Glutamatergic neuron (in vitro differentiated cells): ENCODE measurements around the gene C16orf89. TPM values are rescaled to one million over a fixed set of nuclear protein-coding genes. Genes with fewer than 3 reads are reported as not detected.
"Not testable (repeated sequence)": the region's sequence is repeated elsewhere in the genome, so short reads cannot be mapped to it uniquely, and the experiment has no call there.

Source experiments
- DNase-seq: peaks from one replicate; pipeline ENCODE4 v3.0.0; 2022
- H3K27ac Mint-ChIP-seq: one replicate; pipeline ENCODE4 v1.8.0; 2020; ENCODE audit warnings: mild to moderate bottlenecking, mixed read lengths, inconsistent platforms; ENCODE audit not compliant: unreplicated experiment
- H3K27me3 Mint-ChIP-seq: one replicate; pipeline ENCODE4 v1.8.0; 2020; ENCODE audit warnings: mild to moderate bottlenecking, moderate library complexity, mixed read lengths, inconsistent platforms; ENCODE audit not compliant: unreplicated experiment
- H3K36me3 Mint-ChIP-seq: one replicate; pipeline ENCODE4 v1.8.0; 2020; ENCODE audit warnings: mild to moderate bottlenecking, mixed read lengths, inconsistent platforms; ENCODE audit not compliant: unreplicated experiment
- H3K4me1 Mint-ChIP-seq: one replicate; pipeline ENCODE4 v1.8.0; 2020; ENCODE audit warnings: mild to moderate bottlenecking, low read depth, mixed read lengths, inconsistent platforms; ENCODE audit not compliant: unreplicated experiment
- H3K4me3 Mint-ChIP-seq: one replicate; pipeline ENCODE4 v1.8.0; 2020; ENCODE audit warnings: mild to moderate bottlenecking, mixed read lengths, inconsistent platforms; ENCODE audit not compliant: unreplicated experiment
- H3K9me3 Mint-ChIP-seq: one replicate; pipeline ENCODE4 v1.8.0; 2020; ENCODE audit warnings: mild to moderate bottlenecking, moderate library complexity, mixed read lengths, inconsistent platforms; ENCODE audit not compliant: unreplicated experiment
- long read RNA-seq: library from polyadenylated mRNA; unstranded; transcript quantifications from one replicate; pipeline ENCODE4 v2.0.0, GENCODE V29; 2020; ENCODE audit not compliant: unreplicated experiment
- total RNA-seq: library from RNA; stranded (reverse); fragmentation: NEBNext Ultra II Directional; extraction: Animal tissue kit (Norgen Biotek cat#: 25700); gene quantifications from one replicate; pipeline ENCODE4 v1.2.1, GENCODE V29; 2021; ENCODE audit not compliant: unreplicated experiment
- TF ChIP-seq, protein P1 (sequence below): fragments of 200-600 bp; sonication (generic); IDR thresholded peaks from one replicate; pipeline ENCODE4 v1.5.0; 2021; ENCODE audit not compliant: partially characterized antibody, unreplicated experiment

C16orf89 gene
- total RNA-seq, result not detected
- long read RNA-seq, result 0 reads

GRCh38 chr16:5065813-5066212 lies at the start of gene C16orf89:
C16orf89 (minus strand) TSS chr16:5065956; CDS start chr16:5065908, 48 bp downstream.
- Mint-ChIP-seq H3K27ac (no peak within 1 kb of the TSS), H3K4me1 (no peaks in the 10 kb centered on the region), H3K4me3 (no peak within 1 kb of the TSS), H3K9me3 (peaks cover 4% of the 10 kb centered on the region), H3K36me3 (no peaks in the 10 kb centered on the region), H3K27me3 (peaks cover under 1% of the 10 kb centered on the region)
- no peak for DNase-seq
- TF ChIP-seq, protein P1, sequence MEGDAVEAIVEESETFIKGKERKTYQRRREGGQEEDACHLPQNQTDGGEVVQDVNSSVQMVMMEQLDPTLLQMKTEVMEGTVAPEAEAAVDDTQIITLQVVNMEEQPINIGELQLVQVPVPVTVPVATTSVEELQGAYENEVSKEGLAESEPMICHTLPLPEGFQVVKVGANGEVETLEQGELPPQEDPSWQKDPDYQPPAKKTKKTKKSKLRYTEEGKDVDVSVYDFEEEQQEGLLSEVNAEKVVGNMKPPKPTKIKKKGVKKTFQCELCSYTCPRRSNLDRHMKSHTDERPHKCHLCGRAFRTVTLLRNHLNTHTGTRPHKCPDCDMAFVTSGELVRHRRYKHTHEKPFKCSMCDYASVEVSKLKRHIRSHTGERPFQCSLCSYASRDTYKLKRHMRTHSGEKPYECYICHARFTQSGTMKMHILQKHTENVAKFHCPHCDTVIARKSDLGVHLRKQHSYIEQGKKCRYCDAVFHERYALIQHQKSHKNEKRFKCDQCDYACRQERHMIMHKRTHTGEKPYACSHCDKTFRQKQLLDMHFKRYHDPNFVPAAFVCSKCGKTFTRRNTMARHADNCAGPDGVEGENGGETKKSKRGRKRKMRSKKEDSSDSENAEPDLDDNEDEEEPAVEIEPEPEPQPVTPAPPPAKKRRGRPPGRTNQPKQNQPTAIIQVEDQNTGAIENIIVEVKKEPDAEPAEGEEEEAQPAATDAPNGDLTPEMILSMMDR, result no peak

GRCh38 chr16:5110933-5111332 lies 45.2 kb upstream of the C16orf89 start:
- H3K36me3 Mint-ChIP-seq, H3K9me3 Mint-ChIP-seq, H3K4me1 Mint-ChIP-seq, H3K4me3 Mint-ChIP-seq, DNase-seq, H3K27ac Mint-ChIP-seq, H3K27me3 Mint-ChIP-seq: not testable (repeated sequence)

GRCh38 chr16:5108505-5109158 lies 42.9 kb upstream of the C16orf89 start:
- TF ChIP-seq, protein P1, result no peak
- H3K36me3 Mint-ChIP-seq, result no peaks in the 10 kb centered on the region
- no peak overlapping the region for H3K4me3 Mint-ChIP-seq
- no peaks in the 10 kb centered on the region for H3K4me1 Mint-ChIP-seq
- no peaks in the 10 kb centered on the region for H3K9me3 Mint-ChIP-seq
- H3K27ac Mint-ChIP-seq, result no peak overlapping the region
- DNase-seq, result no peak
- peaks cover 5% of the 10 kb centered on the region for H3K27me3 Mint-ChIP-seq

GRCh38 chr16:5105039-5105438 lies 39.3 kb upstream of the C16orf89 start:
- not testable (repeated sequence) for H3K4me3 Mint-ChIP-seq, H3K27ac Mint-ChIP-seq, H3K9me3 Mint-ChIP-seq

DNA sequence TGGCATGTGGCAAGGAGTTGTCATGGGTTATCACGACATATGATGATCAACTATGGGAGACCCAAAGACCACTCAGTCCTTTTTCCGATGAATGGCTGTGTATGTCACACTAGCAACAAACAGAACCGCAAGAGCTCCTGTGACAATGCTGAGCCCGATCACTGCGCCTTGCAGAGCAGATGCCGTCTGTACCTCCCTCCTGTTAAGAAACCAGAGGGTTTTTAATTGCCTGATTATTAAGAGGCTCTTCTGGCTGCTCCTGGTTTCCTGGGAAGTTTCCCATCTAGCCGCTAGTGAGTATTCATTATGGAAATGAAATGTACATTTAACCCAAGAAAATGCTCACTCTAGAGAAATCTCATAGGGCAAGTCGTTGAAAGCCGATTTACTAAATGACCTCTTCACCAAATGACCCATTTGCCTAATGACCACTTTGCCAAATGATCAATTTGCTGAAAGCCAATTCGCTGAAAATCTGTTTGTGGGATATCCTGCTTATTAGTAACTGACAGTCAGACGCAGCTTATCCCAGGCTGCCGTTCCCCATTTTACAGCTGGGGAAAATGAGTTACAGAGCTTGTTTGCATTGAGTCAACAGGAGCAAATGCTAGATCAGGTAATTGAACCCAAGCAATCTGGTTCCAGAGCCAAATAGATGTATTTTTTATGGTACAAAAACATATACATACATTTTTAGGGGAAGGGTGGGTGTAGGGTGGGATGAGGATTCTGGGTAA lies 37.7 kb upstream of the C16orf89 start:
- H3K9me3 Mint-ChIP-seq, H3K4me1 Mint-ChIP-seq, DNase-seq, H3K4me3 Mint-ChIP-seq, H3K36me3 Mint-ChIP-seq, H3K27me3 Mint-ChIP-seq: not testable (repeated sequence)
- peak overlapping the region; percentile 81 for H3K27ac Mint-ChIP-seq

More at GRCh38 chr16:5105039-5105438, 39.3 kb upstream of the C16orf89 start:
- DNase-seq, H3K27me3 Mint-ChIP-seq, H3K36me3 Mint-ChIP-seq, H3K4me1 Mint-ChIP-seq: not testable (repeated sequence)

GRCh38 chr16:5099174-5099573 lies 33.4 kb upstream of the C16orf89 start:
- H3K27ac Mint-ChIP-seq, DNase-seq, H3K27me3 Mint-ChIP-seq, H3K36me3 Mint-ChIP-seq, H3K9me3 Mint-ChIP-seq, H3K4me1 Mint-ChIP-seq: not testable (repeated sequence)
- H3K4me3 Mint-ChIP-seq, result peak overlapping the region; percentile 78

GRCh38 chr16:5098221-5099159 lies 32.7 kb upstream of the C16orf89 start:
- Mint-ChIP-seq H3K27ac (peak overlapping the region; percentile 59), H3K4me3 (peak overlapping the region; percentile 78)
- H3K36me3 Mint-ChIP-seq, H3K9me3 Mint-ChIP-seq, H3K27me3 Mint-ChIP-seq, H3K4me1 Mint-ChIP-seq: not testable (repeated sequence)
- peak; percentile 76 for DNase-seq

GRCh38 chr16:5097470-5098220 lies 31.9 kb upstream of the C16orf89 start, which contains the start of gene EEF2KMT:
EEF2KMT (minus strand) TSS chr16:5097795; CDS start chr16:5097739, 56 bp downstream.
- not testable (repeated sequence) for H3K4me1 Mint-ChIP-seq, H3K9me3 Mint-ChIP-seq, H3K36me3 Mint-ChIP-seq, H3K27me3 Mint-ChIP-seq
- DNase-seq, result peak; percentile 98
- Mint-ChIP-seq H3K27ac (peak within 1 kb of the TSS; percentile 87), H3K4me3 (peak within 1 kb of the TSS; percentile 90)

- peak; percentile 76 for DNase-seq
- Mint-ChIP-seq H3K4me3 (peak overlapping the region; percentile 90), H3K27ac (peak overlapping the region; percentile 87), H3K4me1 (peaks cover 13% of the 10 kb centered on the region)
- H3K27me3 Mint-ChIP-seq, H3K36me3 Mint-ChIP-seq, H3K9me3 Mint-ChIP-seq: not testable (repeated sequence)
Observed at GRCh38 chr16:5097061-5097469, 31.3 kb upstream of the C16orf89 start.
